ENCODE results near the gene DOCK1. TPM values are rescaled to one million over a fixed set of nuclear protein-coding genes. Genes with fewer than 3 reads are reported as not detected.

Gene DOCK1
- total RNA-seq, 1 donor from 2014 or later = 74.8 TPM

- no peak overlapping the region for H3K27ac Mint-ChIP-seq
- H3K4me3 Mint-ChIP-seq = no peak overlapping the region
- H3K4me1 Mint-ChIP-seq = no peaks in the 10 kb centered on the region
- DNase-seq (ENCODE audit: low spot score in 2 of 2, unreplicated experiment in 2 of 2) = no peak
- H3K9me3 Mint-ChIP-seq = peaks cover 4% of the 10 kb centered on the region
- peaks cover 17% of the 10 kb centered on the region for H3K36me3 Mint-ChIP-seq
- TF ChIP-seq CTCF (IDR thresholded peaks at IDR 0.05; ENCODE audit: unreplicated experiment) = no peak
- no peaks in the 10 kb centered on the region for H3K27me3 Mint-ChIP-seq (ENCODE audit: low read depth)
These were observed 228.0 kb downstream of the DOCK1 start for GRCh38 chr10:127133225-127133624.

- no peak for TF ChIP-seq CTCF (IDR thresholded peaks at IDR 0.05; ENCODE audit: unreplicated experiment)
- peaks cover 12% of the 10 kb centered on the region for H3K36me3 Mint-ChIP-seq
- no peak for DNase-seq (ENCODE audit: low spot score in 2 of 2, unreplicated experiment in 2 of 2)
- no peak overlapping the region for H3K4me3 Mint-ChIP-seq
- no peak overlapping the region for H3K27ac Mint-ChIP-seq
- H3K27me3 Mint-ChIP-seq (ENCODE audit: low read depth) = no peaks in the 10 kb centered on the region
- no peaks in the 10 kb centered on the region for H3K9me3 Mint-ChIP-seq
- H3K4me1 Mint-ChIP-seq = no peaks in the 10 kb centered on the region
These were observed 228.7 kb downstream of the DOCK1 start for GRCh38 chr10:127133672-127134500.

GRCh38 chr10:127135844-127136577 is 230.8 kb downstream of the DOCK1 start:
- peaks cover 4% of the 10 kb centered on the region for H3K36me3 Mint-ChIP-seq
- H3K27ac Mint-ChIP-seq = no peak overlapping the region

GRCh38 chr10:127137391-127137790 is 232.2 kb downstream of the DOCK1 start:
- no peaks in the 10 kb centered on the region for H3K27me3 Mint-ChIP-seq (ENCODE audit: low read depth)
- no peak for TF ChIP-seq CTCF (IDR thresholded peaks at IDR 0.05; ENCODE audit: unreplicated experiment)
- no peak for DNase-seq (ENCODE audit: low spot score in 2 of 2, unreplicated experiment in 2 of 2)
- no peak overlapping the region for H3K27ac Mint-ChIP-seq
- H3K9me3 Mint-ChIP-seq = no peaks in the 10 kb centered on the region
- peaks cover 4% of the 10 kb centered on the region for H3K36me3 Mint-ChIP-seq
- H3K4me3 Mint-ChIP-seq = no peak overlapping the region
- H3K4me1 Mint-ChIP-seq = no peaks in the 10 kb centered on the region

More at GRCh38 chr10:127135844-127136577, 230.8 kb downstream of the DOCK1 start:
- Mint-ChIP-seq H3K4me3 (no peak overlapping the region), H3K4me1 (no peaks in the 10 kb centered on the region), H3K27me3 (ENCODE audit: low read depth) (no peaks in the 10 kb centered on the region), H3K9me3 (no peaks in the 10 kb centered on the region)
- no peak for TF ChIP-seq CTCF (IDR thresholded peaks at IDR 0.05; ENCODE audit: unreplicated experiment)
- DNase-seq (ENCODE audit: low spot score in 2 of 2, unreplicated experiment in 2 of 2) = no peak

- no peaks in the 10 kb centered on the region for H3K9me3 Mint-ChIP-seq
- no peaks in the 10 kb centered on the region for H3K27me3 Mint-ChIP-seq (ENCODE audit: low read depth)
- H3K36me3 Mint-ChIP-seq = peaks cover 4% of the 10 kb centered on the region
- no peak overlapping the region for H3K4me3 Mint-ChIP-seq
- no peaks in the 10 kb centered on the region for H3K4me1 Mint-ChIP-seq
- TF ChIP-seq CTCF (IDR thresholded peaks at IDR 0.05; ENCODE audit: unreplicated experiment) = no peak
- DNase-seq (ENCODE audit: low spot score in 2 of 2, unreplicated experiment in 2 of 2) = no peak
- H3K27ac Mint-ChIP-seq = no peak overlapping the region
These were observed 236.9 kb downstream of the DOCK1 start for GRCh38 chr10:127142136-127142535.

All from mesothelial cell of epicardium (in vitro differentiated cells).